Trophoblast cell (in vitro differentiated cells and primary cell): ENCODE results near the gene RAD9A.
A peak's percentile ranks its signal among the peaks of the same experiment; 100 is the strongest.

Experiments
- DNase-seq, 2 donors: peaks; one replicate each; pipeline ENCODE4 v3.0.0-alpha.2; 2016
- H2AFZ ChIP-seq: 2 replicates; pipeline ENCODE4 v1.6.1; 2013; ENCODE audit warnings: low read length, moderate library complexity, mild to moderate bottlenecking; ENCODE audit not compliant: insufficient read depth, poor library complexity
- H2AK5ac ChIP-seq: 2 replicates; pipeline ENCODE4 v1.6.1; 2013; ENCODE audit warnings: mild to moderate bottlenecking, low read length
- H2BK120ac ChIP-seq: 2 replicates; pipeline ENCODE4 v1.6.1; 2013; ENCODE audit warnings: low read length, mild to moderate bottlenecking, moderate library complexity; ENCODE audit not compliant: insufficient read depth, poor library complexity
- H2BK12ac ChIP-seq: 2 replicates; pipeline ENCODE4 v1.6.1; 2013; ENCODE audit warnings: mild to moderate bottlenecking, low read length, moderate library complexity
- H2BK5ac ChIP-seq: 2 replicates; pipeline ENCODE4 v1.6.1; 2013; ENCODE audit warnings: low read length, low read depth, moderate library complexity, mild to moderate bottlenecking; ENCODE audit not compliant: poor library complexity
- H3K14ac ChIP-seq: 2 replicates; pipeline ENCODE4 v1.6.1; 2013; ENCODE audit warnings: mild to moderate bottlenecking, low read length
- H3K18ac ChIP-seq: 2 replicates; pipeline ENCODE4 v1.6.1; 2013; ENCODE audit warnings: mild to moderate bottlenecking, low read length
- H3K23ac ChIP-seq: 2 replicates; pipeline ENCODE4 v1.6.1; 2013; ENCODE audit warnings: low read length
- H3K27ac ChIP-seq: 2 replicates; pipeline ENCODE4 v1.5.1; 2013; ENCODE audit warnings: low read depth, mild to moderate bottlenecking, inconsistent platforms, low read length, moderate library complexity
- H3K27me3 ChIP-seq: 2 replicates; pipeline ENCODE4 v1.6.1; 2013; ENCODE audit warnings: inconsistent platforms, mild to moderate bottlenecking, low read length, moderate library complexity; ENCODE audit not compliant: insufficient read depth
- H3K36me3 ChIP-seq, 2 experiments: 1 replicate in 1 of 2; 2 replicates in 1 of 2; pipeline ENCODE4 v1.6.1; 2013; ENCODE audit warnings: low read length in 2 of 2, mild to moderate bottlenecking in 2 of 2, moderate library complexity in 1 of 2; ENCODE audit not compliant: insufficient read depth in 2 of 2, control insufficient read depth in 1 of 2
- H3K4ac ChIP-seq: 2 replicates; pipeline ENCODE4 v1.6.1; 2013; ENCODE audit warnings: low read depth, mild to moderate bottlenecking, low read length, moderate library complexity
- H3K4me1 ChIP-seq, 2 experiments: 1 replicate in 1 of 2; 2 replicates in 1 of 2; pipeline ENCODE4 v1.6.1; 2013; ENCODE audit warnings: low read length in 2 of 2, mild to moderate bottlenecking in 2 of 2, moderate library complexity in 1 of 2; ENCODE audit not compliant: insufficient read depth in 2 of 2, control insufficient read depth in 1 of 2
- H3K4me2 ChIP-seq: 2 replicates; pipeline ENCODE4 v1.6.1; 2013; ENCODE audit warnings: inconsistent platforms, mild to moderate bottlenecking, low read length, moderate library complexity
- H3K4me3 ChIP-seq: 2 replicates; pipeline ENCODE4 v1.5.1; 2013; ENCODE audit warnings: mild to moderate bottlenecking, low read depth, low read length, inconsistent platforms
- H3K79me1 ChIP-seq: one replicate; pipeline ENCODE4 v1.6.1; 2013; ENCODE audit warnings: low read length
- H3K79me2 ChIP-seq: 2 replicates; pipeline ENCODE4 v1.6.1; 2013; ENCODE audit warnings: low read length, mild to moderate bottlenecking; ENCODE audit not compliant: control insufficient read depth, insufficient read depth, poor library complexity
- H3K9ac ChIP-seq: 2 replicates; pipeline ENCODE4 v1.6.1; 2013; ENCODE audit warnings: mild to moderate bottlenecking, low read length
- H3K9me3 ChIP-seq: 2 replicates; pipeline ENCODE4 v1.6.1; 2013; ENCODE audit warnings: low read depth, mild to moderate bottlenecking, control low read depth, inconsistent platforms, low read length; ENCODE audit not compliant: insufficient read depth
- H4K12ac ChIP-seq: 2 replicates; pipeline ENCODE4 v1.6.1; 2013; ENCODE audit warnings: low read depth, mild to moderate bottlenecking, low read length, moderate library complexity
- H4K8ac ChIP-seq: 2 replicates; pipeline ENCODE4 v1.6.1; 2013; ENCODE audit warnings: low read depth, mild to moderate bottlenecking, low read length, moderate library complexity
- H4K91ac ChIP-seq: one replicate; pipeline ENCODE4 v1.6.1; 2013; ENCODE audit warnings: low read depth, mild to moderate bottlenecking, low read length, moderate library complexity
- WGBS: extraction: QIAGEN DNeasy Blood & Tissue Kit; methylation state at CpG from one replicate; pipeline ENCODE4 v1.1.7; 2013; ENCODE audit warnings: missing lambda C conversion rate; ENCODE audit not compliant: insufficient read length, insufficient coverage; ENCODE audit errors: extremely low coverage; 5-methylcytosine and 5-hydroxymethylcytosine counted together

The RAD9A gene

DNA sequence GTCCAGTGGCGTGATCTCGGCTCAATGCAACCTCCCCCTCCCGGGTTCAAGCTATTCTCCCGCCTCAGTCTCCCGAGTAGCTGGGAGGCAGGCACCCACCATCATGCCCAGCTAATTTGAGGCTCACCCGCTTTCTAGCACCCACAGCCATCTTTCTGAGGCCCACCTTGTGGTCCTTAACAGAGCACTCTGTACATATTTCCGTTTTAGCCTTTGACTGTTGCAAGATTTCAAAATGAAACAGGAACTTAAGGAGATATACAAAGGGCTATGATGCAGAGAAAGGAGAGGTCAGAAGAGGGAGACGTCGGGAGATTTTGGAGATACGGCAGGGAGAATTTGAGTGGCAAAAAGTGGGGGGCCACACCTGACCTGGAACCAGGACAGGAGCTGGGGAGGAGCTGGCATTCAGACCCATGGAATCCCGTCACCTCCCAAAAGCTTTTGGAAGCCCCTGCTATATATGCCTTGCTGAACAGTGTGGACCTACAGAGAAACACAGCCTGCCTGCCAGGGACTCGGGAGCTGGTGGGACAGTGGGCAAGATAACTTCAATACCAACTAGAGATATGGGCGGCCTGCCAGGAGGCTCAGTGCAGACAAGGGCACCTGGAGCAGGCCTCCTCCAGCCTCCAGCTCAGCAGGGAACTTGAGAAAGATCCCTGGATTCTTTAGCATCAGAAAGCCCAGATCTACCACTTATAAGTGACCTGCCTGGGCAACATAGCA lies 10.4 kb upstream of the RAD9A start:
- no peaks in the 10 kb centered on the region for H3K79me2 ChIP-seq
- H2BK5ac ChIP-seq: no peak overlapping the region
- 100% methylated on average over 2 of the region's 13 CpGs for WGBS
- H3K4me3 ChIP-seq: no peak overlapping the region
- no peak overlapping the region for H3K23ac ChIP-seq
- H4K91ac ChIP-seq: no peak overlapping the region
- no peak overlapping the region for H3K4me2 ChIP-seq
- no peak overlapping the region for H2BK12ac ChIP-seq
- H4K12ac ChIP-seq: no peak overlapping the region
- DNase-seq: peak in 1 of 2 donors; percentile 12
- no peak overlapping the region for H3K4ac ChIP-seq
- H3K9ac ChIP-seq: no peak overlapping the region
- no peaks in the 10 kb centered on the region for H3K36me3 ChIP-seq
- no peak overlapping the region for H3K27ac ChIP-seq
- no peak overlapping the region for H3K18ac ChIP-seq
- H3K9me3 ChIP-seq: peaks cover 1% of the 10 kb centered on the region
- H3K27me3 ChIP-seq: peaks cover 9% of the 10 kb centered on the region
- H3K14ac ChIP-seq: no peak overlapping the region
- H4K8ac ChIP-seq: no peak overlapping the region
- H2BK120ac ChIP-seq: no peak overlapping the region
- H2AFZ ChIP-seq: no peak overlapping the region
- no peak overlapping the region for H2AK5ac ChIP-seq
- H3K79me1 ChIP-seq: peaks cover 7% of the 10 kb centered on the region
- H3K4me1 ChIP-seq: peaks cover 10 to 15% of the 10 kb centered on the region in 2 experiments

DNA sequence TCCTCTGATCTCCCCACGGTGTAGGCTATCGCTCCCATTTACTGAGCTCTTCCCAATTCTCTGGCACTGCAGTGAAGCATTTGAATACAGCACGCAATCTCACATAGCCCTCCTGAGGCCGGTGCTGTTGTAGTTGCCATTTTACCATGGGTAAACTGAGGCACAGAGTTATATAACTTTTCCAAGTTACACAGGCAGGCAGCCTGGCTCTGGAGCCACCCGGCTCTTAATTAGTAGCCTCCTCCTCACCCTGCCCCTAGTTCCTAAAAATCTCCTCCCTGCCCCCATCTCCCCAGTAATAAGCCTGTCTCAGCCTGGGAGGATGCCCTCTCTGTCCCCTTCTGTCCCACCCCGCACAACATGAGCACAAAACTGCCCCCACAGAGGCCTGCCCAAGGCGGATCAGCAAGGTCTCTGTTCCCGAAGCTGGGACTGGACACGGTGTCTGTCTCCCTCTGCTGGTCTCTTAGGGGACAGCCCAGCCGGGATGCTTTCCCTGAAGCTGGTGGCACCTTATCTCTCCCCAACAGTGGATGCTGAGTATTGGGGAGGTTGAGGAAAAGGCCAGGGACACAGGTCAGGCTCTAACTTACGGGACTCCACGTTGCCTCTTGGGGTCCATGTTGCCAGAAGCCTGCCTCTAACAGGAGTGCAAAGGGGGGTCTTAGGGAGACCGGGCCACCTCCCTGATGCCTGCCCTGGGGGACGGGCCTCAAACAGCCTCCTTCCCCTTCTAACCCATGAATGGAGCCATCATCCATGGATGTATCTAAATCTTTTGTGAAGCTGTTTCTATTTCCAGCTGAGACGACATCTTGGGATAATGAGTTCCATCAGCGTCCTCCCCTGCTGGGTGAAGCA lies 9.3 kb upstream of the RAD9A start:
- Histone ChIP-seq H3K14ac (no peak overlapping the region), H2AFZ (no peak overlapping the region)

DNA sequence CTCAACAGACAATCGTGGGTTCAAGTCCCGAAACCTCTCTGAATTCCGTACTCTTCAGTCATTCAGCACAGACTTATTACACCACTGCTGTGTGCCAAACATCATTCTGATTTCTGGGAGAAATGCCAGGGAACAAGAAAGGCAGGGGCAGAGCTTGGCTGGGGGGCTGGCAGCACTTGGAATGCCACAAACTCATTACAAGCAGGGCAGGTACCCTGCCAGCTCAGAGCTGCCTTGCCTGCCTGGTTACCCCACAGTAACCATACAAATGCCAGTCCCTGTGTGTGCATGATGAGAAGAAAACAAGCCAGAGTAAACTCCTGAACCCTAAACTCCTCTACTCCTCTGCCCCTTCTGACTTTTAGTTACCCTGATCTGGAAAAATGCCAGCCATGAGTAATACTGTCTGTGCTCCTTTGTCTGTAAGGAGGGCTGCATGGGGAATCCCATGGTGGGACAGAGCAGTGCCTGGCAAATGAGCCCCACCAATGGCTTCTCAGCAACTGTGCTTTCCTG lies 6.9 kb upstream of the RAD9A start:
- no peak overlapping the region for H3K4me3 ChIP-seq
- DNase-seq: no peak
- no peak overlapping the region for H3K18ac ChIP-seq
- peaks cover 0 to 3% of the 10 kb centered on the region in 2 experiments for H3K4me1 ChIP-seq
- no peak overlapping the region for H3K9ac ChIP-seq
- no peaks in the 10 kb centered on the region for H3K27me3 ChIP-seq
- WGBS: no CpG with 5 or more reads among the region's 3 CpGs
- H3K9me3 ChIP-seq: no peaks in the 10 kb centered on the region
- H4K8ac ChIP-seq: no peak overlapping the region
- no peaks in the 10 kb centered on the region for H3K79me2 ChIP-seq
- no peak overlapping the region for H3K4me2 ChIP-seq
- H2BK5ac ChIP-seq: no peak overlapping the region
- H2AFZ ChIP-seq: no peak overlapping the region
- no peak overlapping the region for H4K12ac ChIP-seq
- no peak overlapping the region for H3K4ac ChIP-seq
- H2BK120ac ChIP-seq: no peak overlapping the region
- H3K79me1 ChIP-seq: no peaks in the 10 kb centered on the region
- H4K91ac ChIP-seq: no peak overlapping the region
- H3K14ac ChIP-seq: no peak overlapping the region
- H3K23ac ChIP-seq: no peak overlapping the region
- H2BK12ac ChIP-seq: no peak overlapping the region
- no peaks in the 10 kb centered on the region for H3K36me3 ChIP-seq
- no peak overlapping the region for H2AK5ac ChIP-seq
- no peak overlapping the region for H3K27ac ChIP-seq

More for the DNA sequence above, 9.3 kb upstream of the RAD9A start:
- Histone ChIP-seq H3K4me3 (no peak overlapping the region), H3K4me2 (no peak overlapping the region), H3K27ac (no peak overlapping the region), H3K36me3 (no peaks in the 10 kb centered on the region), H4K8ac (no peak overlapping the region), H4K91ac (no peak overlapping the region), H2AK5ac (no peak overlapping the region), H2BK5ac (no peak overlapping the region), H4K12ac (no peak overlapping the region), H3K4me1 (peaks cover 13 to 15% of the 10 kb centered on the region in 2 experiments), H3K79me1 (peaks cover 7% of the 10 kb centered on the region), H3K4ac (no peak overlapping the region), H3K9me3 (peaks cover 1% of the 10 kb centered on the region), H3K79me2 (no peaks in the 10 kb centered on the region), H2BK120ac (no peak overlapping the region), H3K27me3 (no peaks in the 10 kb centered on the region), H2BK12ac (no peak overlapping the region), H3K23ac (no peak overlapping the region), H3K9ac (no peak overlapping the region), H3K18ac (no peak overlapping the region)
- DNase-seq: peak; percentile 65 to 92
- no CpG with 5 or more reads among the region's 16 CpGs for WGBS

DNA sequence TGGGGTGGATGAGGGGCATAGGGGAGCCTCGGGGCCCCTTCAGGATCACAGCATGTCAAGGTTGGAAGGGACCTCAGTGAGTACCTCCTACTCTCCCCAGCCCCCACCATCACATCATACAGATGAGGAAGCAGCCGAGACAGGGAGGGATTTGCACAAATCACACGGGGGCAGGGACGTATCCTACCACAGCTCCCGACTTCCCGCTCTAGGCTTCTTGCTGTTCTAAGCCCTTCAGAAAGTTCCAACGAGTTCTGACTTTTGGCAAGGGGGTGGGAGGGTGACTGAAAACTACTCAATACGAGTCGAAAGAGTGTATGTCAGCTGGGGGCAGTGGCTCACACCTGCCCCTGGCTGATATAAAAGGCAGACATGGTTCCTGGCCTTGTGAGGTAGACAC lies 4.7 kb upstream of the RAD9A start:
- no CpG with 5 or more reads among the region's 9 CpGs for WGBS

More for the DNA sequence above, 4.7 kb upstream of the RAD9A start:
- H3K79me1 ChIP-seq: peaks cover 7% of the 10 kb centered on the region
- H4K12ac ChIP-seq: no peak overlapping the region
- H2BK120ac ChIP-seq: no peak overlapping the region
- no peak overlapping the region for H3K4ac ChIP-seq
- H3K9me3 ChIP-seq: no peaks in the 10 kb centered on the region
- no peak overlapping the region for H2AK5ac ChIP-seq
- peaks cover 6% of the 10 kb centered on the region for H3K79me2 ChIP-seq
- H2BK12ac ChIP-seq: no peak overlapping the region
- H3K36me3 ChIP-seq: no peaks in the 10 kb centered on the region
- peaks cover 3% of the 10 kb centered on the region in 2 experiments for H3K4me1 ChIP-seq
- H3K27ac ChIP-seq: no peak overlapping the region
- no peak overlapping the region for H3K4me3 ChIP-seq
- no peak overlapping the region for H4K8ac ChIP-seq
- no peak overlapping the region for H3K18ac ChIP-seq
- H3K27me3 ChIP-seq: no peaks in the 10 kb centered on the region
- H4K91ac ChIP-seq: peak overlapping the region; percentile 31
- H2BK5ac ChIP-seq: no peak overlapping the region
- H3K4me2 ChIP-seq: no peak overlapping the region
- no peak overlapping the region for H3K14ac ChIP-seq
- DNase-seq: no peak
- H2AFZ ChIP-seq: no peak overlapping the region
- H3K23ac ChIP-seq: no peak overlapping the region
- no peak overlapping the region for H3K9ac ChIP-seq
